Measurements from ENCODE around the gene ITLN1. TPM values are rescaled to one million over a fixed set of nuclear protein-coding genes. Genes with fewer than 3 reads are reported as not detected.

Gene ITLN1
- total and polyA plus RNA-seq, 2 donors (not counting 3 experiments of a cell fraction or from before 2014, with no cell fraction given): 0.12 TPM; not detected in 1

DNA sequence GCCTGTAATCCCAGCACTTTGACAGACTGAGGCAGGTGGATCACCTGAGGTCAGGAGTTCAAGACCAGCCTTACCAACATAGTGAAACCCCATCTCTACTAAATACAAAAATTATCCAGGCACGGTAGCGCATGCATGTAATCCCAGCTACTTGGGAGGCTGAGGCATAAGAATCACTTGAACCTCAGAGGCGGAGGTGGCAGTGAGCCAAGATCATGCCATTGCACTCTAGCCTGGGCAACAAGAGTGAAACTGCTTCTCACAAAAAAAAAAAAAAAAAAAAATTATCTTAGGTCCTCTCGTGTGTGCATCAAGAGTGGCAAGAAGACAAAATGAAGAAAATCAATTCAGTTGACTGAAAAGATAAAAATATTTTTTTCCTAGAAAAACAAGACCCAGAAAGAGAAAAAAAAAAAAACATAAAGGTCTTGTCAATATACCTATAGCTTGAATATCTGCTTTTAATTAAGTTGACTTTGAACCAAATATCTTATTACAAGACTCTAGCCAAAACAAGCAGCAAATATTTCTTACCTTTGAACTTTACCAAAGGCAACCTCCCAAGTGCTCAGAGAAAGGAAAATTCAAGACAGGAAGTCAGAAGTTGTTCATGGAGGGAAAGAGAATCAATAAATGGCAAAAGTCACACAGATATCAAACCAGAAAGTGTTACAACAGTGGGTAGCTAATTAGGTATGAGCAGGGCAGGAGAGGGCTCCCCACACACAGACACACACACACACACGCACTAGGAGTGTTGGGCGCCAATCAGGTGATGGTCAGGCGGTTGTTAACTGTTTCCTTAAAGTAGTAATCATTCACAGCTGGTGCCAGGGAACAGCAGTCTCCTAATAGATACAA lies 40.0 kb upstream of the ITLN1 start:
- no peaks in the 10 kb centered on the region for H4K20me1 ChIP-seq (replicated peaks; ENCODE audit: control insufficient read depth, extremely low read depth, insufficient read depth, low read length)
- ChIA-PET CTCF (no interaction called here), POLR2A (no interaction called here)
- no peaks in the 10 kb centered on the region for H3K36me3 ChIP-seq (ENCODE audit: control insufficient read depth in 2 of 2, extremely low read depth in 1 of 2, insufficient read depth in 2 of 2, low read length in 2 of 2)
- no peak overlapping the region for H3K27ac ChIP-seq (ENCODE audit: insufficient read depth, low read depth, low read length)
- H3K9me1 ChIP-seq (replicated peaks; ENCODE audit: control insufficient read depth, extremely low read depth, insufficient read depth, low read length): no peaks in the 10 kb centered on the region
- no peak overlapping the region for H3K4me2 ChIP-seq (ENCODE audit: insufficient read depth, low read length)
- no peak overlapping the region for H3K9ac ChIP-seq (replicated peaks; ENCODE audit: extremely low read depth, insufficient read depth, low read length)
- TF ChIP-seq JUN (IDR thresholded peaks at IDR 0.05; ENCODE audit: borderline replicate concordance, insufficient read depth, insufficient read length, low read depth) (no peak), FOS (IDR thresholded peaks at IDR 0.05; ENCODE audit: borderline replicate concordance, insufficient read depth, low read length) (no peak), POLR2AphosphoS5 (IDR thresholded peaks at IDR 0.05; ENCODE audit: insufficient read depth, low read depth, low read length) (no peak), GATA2 (IDR thresholded peaks at IDR 0.05; ENCODE audit: insufficient read depth, insufficient read length, low read depth, low read length) (no peak), EZH2 (IDR thresholded peaks at IDR 0.05; ENCODE audit: borderline replicate concordance, low read depth, low read length, severe bottlenecking) (no peak), MYC (IDR thresholded peaks at IDR 0.05; ENCODE audit: low read depth, low read length) (no peak), POLR2A (IDR thresholded peaks at IDR 0.05; ENCODE audit: low read depth, low read length) (no peak)
- TF ChIP-seq, protein P1, sequence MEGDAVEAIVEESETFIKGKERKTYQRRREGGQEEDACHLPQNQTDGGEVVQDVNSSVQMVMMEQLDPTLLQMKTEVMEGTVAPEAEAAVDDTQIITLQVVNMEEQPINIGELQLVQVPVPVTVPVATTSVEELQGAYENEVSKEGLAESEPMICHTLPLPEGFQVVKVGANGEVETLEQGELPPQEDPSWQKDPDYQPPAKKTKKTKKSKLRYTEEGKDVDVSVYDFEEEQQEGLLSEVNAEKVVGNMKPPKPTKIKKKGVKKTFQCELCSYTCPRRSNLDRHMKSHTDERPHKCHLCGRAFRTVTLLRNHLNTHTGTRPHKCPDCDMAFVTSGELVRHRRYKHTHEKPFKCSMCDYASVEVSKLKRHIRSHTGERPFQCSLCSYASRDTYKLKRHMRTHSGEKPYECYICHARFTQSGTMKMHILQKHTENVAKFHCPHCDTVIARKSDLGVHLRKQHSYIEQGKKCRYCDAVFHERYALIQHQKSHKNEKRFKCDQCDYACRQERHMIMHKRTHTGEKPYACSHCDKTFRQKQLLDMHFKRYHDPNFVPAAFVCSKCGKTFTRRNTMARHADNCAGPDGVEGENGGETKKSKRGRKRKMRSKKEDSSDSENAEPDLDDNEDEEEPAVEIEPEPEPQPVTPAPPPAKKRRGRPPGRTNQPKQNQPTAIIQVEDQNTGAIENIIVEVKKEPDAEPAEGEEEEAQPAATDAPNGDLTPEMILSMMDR (IDR thresholded peaks at IDR 0.05; ENCODE audit: extremely low read depth in 1 of 2, insufficient read depth in 1 of 2, low read depth in 1 of 2, low read length in 2 of 2): no peak
- TF ChIP-seq, protein P2, sequence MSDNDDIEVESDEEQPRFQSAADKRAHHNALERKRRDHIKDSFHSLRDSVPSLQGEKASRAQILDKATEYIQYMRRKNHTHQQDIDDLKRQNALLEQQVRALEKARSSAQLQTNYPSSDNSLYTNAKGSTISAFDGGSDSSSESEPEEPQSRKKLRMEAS (IDR thresholded peaks at IDR 0.05; ENCODE audit: insufficient read depth, insufficient read length): no peak
- intact Hi-C loops (cut with micrococcal nuclease): no loop called here
- DNase-seq (ENCODE audit: low read depth, low spot score): no peak
- dilution Hi-C loops (cut with MboI; ENCODE audit: extremely low pct_ligation_motif_present, low sequenced_read_pairs): no loop called here
- no peaks in the 10 kb centered on the region for H3K4me1 ChIP-seq (ENCODE audit: control insufficient read depth, extremely low read depth, insufficient read depth, low read length)
- no peak overlapping the region for H2AFZ ChIP-seq (ENCODE audit: low read depth, low read length)
- BruUV-seq (replicated peaks): no TSS peak
- no peak for FAIRE-seq
- no peak overlapping the region for H3K4me3 ChIP-seq (replicated peaks in 1 of 3; ENCODE audit: insufficient read depth in 1 of 3, low read depth in 1 of 3, low read length in 3 of 3)
- no peaks in the 10 kb centered on the region for H3K9me3 ChIP-seq (replicated peaks; ENCODE audit: control insufficient read depth, insufficient read depth, low read length)
- H3K27me3 ChIP-seq (ENCODE audit: control insufficient read depth in 2 of 2, insufficient read depth in 2 of 2, low read length in 2 of 2): no peaks in the 10 kb centered on the region
- no peaks in the 10 kb centered on the region for H3K79me2 ChIP-seq (ENCODE audit: control insufficient read depth, insufficient read depth, low read length)
